K562 (cell line): ENCODE data around the gene POLD4. TPM values are rescaled to one million over a fixed set of nuclear protein-coding genes. Genes with fewer than 3 reads are reported as not detected.

Source experiments
- CHD4 ChIP-seq: fragments of 200-600 bp; sonication (generic); IDR thresholded peaks from 3 replicates; pipeline ENCODE4 v1.6.1; 2012; ENCODE audit warnings: low read depth, mild to moderate bottlenecking, mixed read lengths, low read length, inconsistent platforms; ENCODE audit not compliant: insufficient read depth, insufficient replicate concordance, poor library complexity, severe bottlenecking
- ELF1 ChIP-seq: fragments of 200-800 bp; sonication (Bioruptor generic); IDR thresholded peaks from 2 replicates; pipeline ENCODE4 v1.6.1; 2016; ENCODE audit warnings: missing genetic modification characterization, missing compliant biosample characterization
- FOXO4 ChIP-seq: fragments of 450-650 bp; formaldehyde crosslinking; IDR thresholded peaks from 2 replicates; pipeline ENCODE4 v1.4.0; 2020; ENCODE audit warnings: mild to moderate bottlenecking, moderate library complexity
- HDGF ChIP-seq: fragments of 450-650 bp; IDR thresholded peaks from 2 replicates; pipeline ENCODE4 v1.6.1; 2016
- HNRNPL ChIP-seq: fragments of 200-400 bp; formaldehyde crosslinking; IDR thresholded peaks from 2 replicates; pipeline ENCODE4 v1.6.1; 2017; ENCODE audit warnings: low read depth, mild to moderate bottlenecking, low read length
- KLF10 ChIP-seq: fragments of 250-450 bp; sonication (Bioruptor Pico); IDR thresholded peaks from 2 replicates; pipeline ENCODE4 v1.6.1; 2021; ENCODE audit warnings: matching md5 sums
- MXI1 ChIP-seq: IDR thresholded peaks from 2 replicates; pipeline ENCODE4 v1.6.1; 2011; ENCODE audit warnings: low read depth, mild to moderate bottlenecking, improper control_type of control experiment, low read length
- NKRF ChIP-seq: fragments of 450-650 bp; IDR thresholded peaks from 2 replicates; pipeline ENCODE4 v1.6.1; 2016; ENCODE audit warnings: borderline replicate concordance
- NR2C2 ChIP-seq, 2 experiments: fragments of 200-800 bp in 1 of 2; sonication (Bioruptor generic) in 1 of 2; sonication (generic) in 1 of 2; formaldehyde crosslinking in 1 of 2; IDR thresholded peaks; 2 replicates each; pipeline versions ENCODE4 v1.6.1 to v1.8.0; 2016 to 2022; ENCODE audit warnings: mild to moderate bottlenecking in 1 of 2, missing compliant biosample characterization in 1 of 2, missing genetic modification characterization in 1 of 2, missing genetic modification reagents in 1 of 2
- PHF8 ChIP-seq: fragments of 200-600 bp; sonication (generic); IDR thresholded peaks from 2 replicates; pipeline ENCODE4 v1.6.1; 2012; ENCODE audit warnings: mixed run types, mild to moderate bottlenecking, inconsistent platforms, low read length, moderate library complexity, borderline replicate concordance
- POLR3G ChIP-seq: IDR thresholded peaks from 2 replicates; pipeline ENCODE4 v1.6.1; 2011; ENCODE audit not compliant: insufficient read length, insufficient replicate concordance; ENCODE audit errors: extremely low read depth
- PRDM10 ChIP-seq: fragments of 450-650 bp; IDR thresholded peaks from 2 replicates; pipeline ENCODE4 v1.6.1; 2018; ENCODE audit not compliant: partially characterized antibody
- RFX5 ChIP-seq: IDR thresholded peaks from 2 replicates; pipeline ENCODE4 v1.6.1; 2011; ENCODE audit warnings: low read depth, mild to moderate bottlenecking, improper control_type of control experiment, low read length
- SOX6 ChIP-seq: fragments of 450-650 bp; IDR thresholded peaks from 2 replicates; pipeline ENCODE4 v1.6.1; 2014; ENCODE audit warnings: mild to moderate bottlenecking
- THAP7 ChIP-seq: fragments of 250-450 bp; sonication (Bioruptor Pico); IDR thresholded peaks from 2 replicates; pipeline ENCODE4 v1.5.0; 2021
- ZNF512 ChIP-seq: IDR thresholded peaks from 2 replicates; pipeline ENCODE4 v1.6.1; 2016; ENCODE audit warnings: missing genetic modification characterization, missing compliant biosample characterization
- ZNF668 ChIP-seq: fragments of 250-450 bp; sonication (Bioruptor Pico); IDR thresholded peaks from 2 replicates; pipeline ENCODE4 v1.8.0; 2022; ENCODE audit warnings: mild to moderate bottlenecking, inconsistent platforms
- ZZZ3 ChIP-seq: fragments of 450-650 bp; IDR thresholded peaks from 2 replicates; pipeline ENCODE4 v1.6.1; 2016; ENCODE audit warnings: antibody characterized with exemption, mild to moderate bottlenecking, moderate library complexity
- polyA plus RNA-seq, 8 experiments: library from polyadenylated mRNA; depleted of rRNA in 4 of 8; stranded (reverse) in 5 of 8; unstranded in 3 of 8; fragments of >200 nt; fragmentation: Nextera tagmentation in 2 of 8; fragmentation: Illumina TruSeq in 1 of 8; extraction: Ambion mirVana in 2 of 8; extraction: Trizol in 1 of 8; gene quantifications; 2 replicates each; pipeline versions ENCODE4 v1.2.1 to v1.2.3, GENCODE V29; 2011 to 2014; ENCODE audit warnings: inconsistent platforms in 1 of 8, missing spikeins in 1 of 8
- total RNA-seq, 7 experiments: library from RNA; depleted of rRNA in 6 of 7; stranded (reverse); fragments of >200 nt in 6 of 7; fragmentation: Illumina TruSeq in 2 of 7; extraction: Trizol in 2 of 7; gene quantifications; 2 replicates each; pipeline versions ENCODE4 v1.2.1 to v1.2.3, GENCODE V29; 2011 to 2021; ENCODE audit warnings: low replicate concordance in 1 of 7

Gene POLD4
- total and polyA plus RNA-seq, 9 of the 15 experiments (the other 6 are each of a cell fraction or from before 2014, with no cell fraction given): 5.8 to 64.5 (median 18.3) TPM

GRCh38 chr11:67356864-67357561 lies 3.7 kb upstream of the POLD4 start (continued):
- TF ChIP-seq ZNF512 (tag) (no peak), MXI1 (no peak), PRDM10 (no peak), ELF1 (peak; percentile 83), KLF10 (no peak), RFX5 (no peak), NR2C2 (CRISPR knock-in tag; IDR thresholded peaks at IDR 0.05) (no peak), NR2C2 (tag; IDR thresholded peaks at IDR 0.05) (0 out of 2 replicates have a peak, but pooled peaks have one; percentile 31), HDGF (no peak; the same call in 1 of the 2 replicates), ZNF668 (no peak), HNRNPL (no peak), ZZZ3 (no peak), CHD4 (no peak), SOX6 (no peak), POLR3G (no peak), PHF8 (no peak), FOXO4 (CRISPR knock-in tag) (no peak), THAP7 (CRISPR knock-in tag) (no peak), NKRF (no peak)
